Prostate gland (tissue), 2 donors: ENCODE data around the gene NNT. TPM values are rescaled to one million over a fixed set of nuclear protein-coding genes. Genes with fewer than 3 reads are reported as not detected.
"Not testable (repeated sequence)": the region's sequence is repeated elsewhere in the genome, so short reads cannot be mapped to it uniquely, and the experiment has no call there.

ENCODE experiments used
- DNase-seq: peaks from one replicate; pipeline ENCODE4 v3.0.0-alpha.2; 2019; ENCODE audit warnings: low spot score
- H3K27ac ChIP-seq, 2 donors: fragments of 200-600 bp; sonication (generic); 2 replicates each; pipeline ENCODE4 v1.5.1; 2017 to 2019
- H3K27me3 ChIP-seq: fragments of 200-600 bp; sonication (generic); replicated peaks from 2 replicates; pipeline ENCODE4 v1.5.1; 2019; ENCODE audit not compliant: insufficient read depth
- H3K36me3 ChIP-seq, 2 donors: fragments of 200-600 bp; sonication (generic); 1 replicate in 1 of 2; 2 replicates in 1 of 2; pipeline versions ENCODE4 v1.5.1 to v1.8.1; 2017 to 2019
- H3K4me1 ChIP-seq: fragments of 200-600 bp; sonication (generic); replicated peaks from 2 replicates; pipeline ENCODE4 v1.5.1; 2019
- H3K4me3 ChIP-seq, 2 donors: fragments of 200-600 bp; sonication (generic); 2 replicates each; pipeline ENCODE4 v1.5.1; 2017 to 2019
- H3K9me3 ChIP-seq: fragments of 200-600 bp; sonication (generic); 2 replicates; pipeline ENCODE4 v1.5.1; 2017
- CTCF ChIP-seq, 4 experiments: fragments of 200-600 bp in 2 of 4; fragments of 450-650 bp in 2 of 4; sonication (generic) in 2 of 4; IDR thresholded peaks; 1 replicate in 3 of 4; 2 replicates in 1 of 4; pipeline ENCODE4 v1.5.1; 2016 to 2019; ENCODE audit warnings: antibody characterized with exemption in 4 of 4, mild to moderate bottlenecking in 2 of 4, moderate library complexity in 2 of 4
- POLR2A ChIP-seq: fragments of 450-650 bp; IDR thresholded peaks from one replicate; pipeline ENCODE4 v1.6.1; 2016; ENCODE audit warnings: antibody characterized with exemption, mild to moderate bottlenecking
- POLR2AphosphoS5 ChIP-seq: sonication (generic); formaldehyde crosslinking; IDR thresholded peaks from one replicate; pipeline ENCODE4 v1.6.1; 2017; ENCODE audit warnings: antibody characterized with exemption
- WGBS: methylation state at CpG from one replicate; pipeline ENCODE4 v1.1.5; 2018; 5-methylcytosine and 5-hydroxymethylcytosine counted together
- intact Hi-C: fragments of 100-400 bp; cut with DNase I; formaldehyde crosslinking; loops from one replicate; pipeline ENCODE4 v1.14.2; 2022
- total RNA-seq, 2 donors: library from RNA; depleted of rRNA; stranded (reverse); fragments of >200 nt; gene quantifications; one replicate each; pipeline ENCODE4 v1.1.0, GENCODE V29; 2016

The NNT gene
- total RNA-seq, 2 donors from 2014 or later = 30.6 to 31.4 TPM

DNA sequence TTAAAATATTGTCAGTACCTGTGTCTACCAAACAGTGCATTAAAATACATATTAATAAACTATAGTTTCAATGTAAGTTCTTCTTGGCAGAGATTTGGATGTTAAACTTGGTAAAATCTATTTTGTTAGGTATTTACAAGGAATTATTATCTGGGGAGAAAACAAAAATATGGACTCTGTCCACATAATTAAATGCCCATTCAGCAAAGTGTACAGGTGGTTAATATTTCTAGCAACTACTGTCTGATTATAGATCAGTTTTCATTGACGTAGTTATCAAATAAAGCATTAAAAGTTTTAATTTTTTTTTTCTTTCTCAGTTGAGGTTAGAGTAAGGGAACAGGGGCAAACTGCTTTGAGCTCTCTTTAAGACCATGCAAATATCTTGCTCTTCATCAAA is 88.9 kb downstream of the NNT start:
- H3K36me3 ChIP-seq = no peaks in the 10 kb centered on the region
- H3K9me3 ChIP-seq = no peaks in the 10 kb centered on the region
- intact Hi-C loops = no loop called here
- no peaks in the 10 kb centered on the region for H3K27me3 ChIP-seq
- no peak overlapping the region for H3K27ac ChIP-seq
- H3K4me3 ChIP-seq = no peak overlapping the region
- DNase-seq = no peak
- H3K4me1 ChIP-seq = no peaks in the 10 kb centered on the region
- TF ChIP-seq CTCF (IDR thresholded peaks at IDR 0.05) = no peak
- TF ChIP-seq POLR2AphosphoS5 = no peak
- no peak for TF ChIP-seq POLR2A
- WGBS = 69% methylated on average over 1 of the region's 1 CpG

GRCh38 chr5:43693411-43693810 is 90.4 kb downstream of the NNT start:
- Histone ChIP-seq H3K36me3 (no peaks in the 10 kb centered on the region), H3K27ac (no peak overlapping the region), H3K27me3 (no peaks in the 10 kb centered on the region), H3K4me1 (no peaks in the 10 kb centered on the region), H3K9me3 (no peaks in the 10 kb centered on the region), H3K4me3 (no peak overlapping the region)
- no peak for DNase-seq
- TF ChIP-seq POLR2A (no peak), CTCF (IDR thresholded peaks at IDR 0.05) (no peak), POLR2AphosphoS5 (no peak)
- intact Hi-C loops = no loop called here

- H3K9me3 ChIP-seq = no peaks in the 10 kb centered on the region
- no peaks in the 10 kb centered on the region for H3K36me3 ChIP-seq
- no peak overlapping the region for H3K27ac ChIP-seq
- H3K4me1 ChIP-seq = no peaks in the 10 kb centered on the region
- WGBS = 60% methylated on average over 1 of the region's 1 CpG
- no peak for DNase-seq
- H3K27me3 ChIP-seq = no peaks in the 10 kb centered on the region
- intact Hi-C loops = no loop called here
- no peak overlapping the region for H3K4me3 ChIP-seq
- TF ChIP-seq POLR2AphosphoS5 (no peak), CTCF (IDR thresholded peaks at IDR 0.05) (no peak), POLR2A (no peak)
Observed at GRCh38 chr5:43694027-43694426, 91.0 kb downstream of the NNT start.

DNA sequence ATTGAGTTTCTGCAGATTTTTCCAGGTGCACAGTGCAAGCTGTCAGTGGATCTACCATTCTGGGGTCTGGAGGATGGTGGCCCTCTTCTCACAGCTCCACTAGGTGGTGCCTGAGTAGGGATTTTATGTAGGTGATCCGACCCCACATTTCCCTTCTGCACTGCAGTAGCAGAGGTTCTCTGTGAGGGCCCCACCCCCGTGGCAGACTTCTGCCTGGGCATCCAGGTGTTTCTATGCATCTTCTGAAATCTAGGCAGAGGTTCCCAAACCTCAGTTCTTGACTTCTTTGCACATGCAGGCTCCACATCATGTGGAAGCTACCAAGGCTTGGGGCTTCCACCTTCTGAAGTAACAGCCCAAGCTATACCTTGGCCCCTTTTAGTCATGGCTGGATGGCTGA is 93.5 kb downstream of the NNT start:
- intact Hi-C loops, H3K4me3 ChIP-seq, DNase-seq, H3K4me1 ChIP-seq, H3K27me3 ChIP-seq, H3K9me3 ChIP-seq, H3K36me3 ChIP-seq, H3K27ac ChIP-seq: not testable (repeated sequence)
- WGBS = 100% methylated on average over 2 of the region's 2 CpGs

DNA sequence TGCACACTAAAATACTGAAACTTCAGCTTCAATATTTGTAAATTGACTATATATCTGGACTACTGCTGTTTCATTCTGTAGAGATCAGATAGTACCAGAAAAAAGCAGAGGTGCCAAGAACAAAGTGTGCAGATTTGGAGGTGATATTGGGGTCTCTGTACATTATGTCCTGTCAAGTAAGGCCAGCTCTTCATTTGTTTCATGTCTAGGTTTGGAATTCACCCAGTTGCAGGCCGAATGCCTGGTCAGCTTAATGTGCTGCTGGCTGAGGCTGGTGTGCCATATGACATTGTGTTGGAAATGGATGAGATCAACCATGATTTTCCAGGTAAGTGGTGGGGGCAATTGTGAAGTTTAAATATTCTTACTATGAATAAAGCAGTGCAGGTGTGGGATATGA is 96.9 kb downstream of the NNT start:
- H3K9me3 ChIP-seq = no peaks in the 10 kb centered on the region
- H3K27ac ChIP-seq = peak overlapping the region in 1 of 2 donors; percentile 21
- DNase-seq = no peak
- no peaks in the 10 kb centered on the region for H3K27me3 ChIP-seq
- TF ChIP-seq POLR2A (no peak), POLR2AphosphoS5 (peak; percentile 21)
- no peaks in the 10 kb centered on the region for H3K4me1 ChIP-seq
- no peak overlapping the region for H3K4me3 ChIP-seq
- WGBS = 38% methylated on average over 1 of the region's 1 CpG
- intact Hi-C loops = no loop called here
- no peaks in the 10 kb centered on the region for H3K36me3 ChIP-seq

DNA sequence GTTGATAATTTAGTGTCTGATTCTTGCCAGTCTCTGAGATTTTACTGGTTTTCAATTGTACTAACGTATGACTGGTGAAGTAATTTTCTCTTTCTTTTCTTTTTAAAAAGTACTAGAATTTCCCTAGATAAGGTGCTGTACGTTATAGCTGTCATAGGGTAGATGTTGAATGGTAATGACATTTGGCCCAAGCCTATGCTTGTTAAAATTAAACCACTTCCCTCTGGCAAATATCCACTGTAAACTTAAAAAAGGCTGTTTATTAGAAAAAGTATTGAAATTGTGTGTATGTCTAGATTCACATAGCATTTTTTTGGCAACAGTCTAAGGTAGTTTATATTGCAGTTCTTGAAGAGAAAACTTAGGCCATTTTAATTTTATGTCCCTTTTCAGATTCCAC is 97.6 kb downstream of the NNT start:
- TF ChIP-seq CTCF (IDR thresholded peaks at IDR 0.05) = no peak

More for the DNA sequence above, 97.6 kb downstream of the NNT start:
- Histone ChIP-seq H3K36me3 (no peaks in the 10 kb centered on the region), H3K9me3 (no peaks in the 10 kb centered on the region), H3K27ac (peak overlapping the region in 1 of 2 donors; percentile 21), H3K4me3 (no peak overlapping the region), H3K4me1 (no peaks in the 10 kb centered on the region), H3K27me3 (no peaks in the 10 kb centered on the region)
- DNase-seq = no peak
- WGBS = 28% methylated on average over 2 of the region's 2 CpGs
- intact Hi-C loops = no loop called here
